Neuronal stem cell (in vitro differentiated cells): ENCODE results near the gene N4BP2L2.

Experiments
- DNase-seq: peaks from one replicate; pipeline ENCODE4 v3.0.0-alpha.2; 2013; ENCODE audit warnings: low spot score
- H2AFZ ChIP-seq: one replicate; pipeline ENCODE4 v1.6.1; 2013; ENCODE audit warnings: mild to moderate bottlenecking, low read length, inconsistent platforms
- H2AK5ac ChIP-seq: 2 replicates; pipeline ENCODE4 v1.6.1; 2013; ENCODE audit warnings: low read depth, mild to moderate bottlenecking, inconsistent platforms, low read length, moderate library complexity, mixed read lengths
- H2BK120ac ChIP-seq: 2 replicates; pipeline ENCODE4 v1.6.1; 2013; ENCODE audit warnings: low read depth, mild to moderate bottlenecking, inconsistent platforms, low read length, moderate library complexity, mixed read lengths
- H2BK12ac ChIP-seq: one replicate; pipeline ENCODE4 v1.6.1; 2013; ENCODE audit warnings: low read length, inconsistent platforms
- H2BK15ac ChIP-seq: 2 replicates; pipeline ENCODE4 v1.6.1; 2013; ENCODE audit warnings: mild to moderate bottlenecking, low read length, inconsistent platforms, mixed read lengths
- H2BK5ac ChIP-seq: one replicate; pipeline ENCODE4 v1.6.1; 2013; ENCODE audit warnings: inconsistent platforms, mild to moderate bottlenecking, low read length, moderate library complexity
- H3K14ac ChIP-seq: one replicate; pipeline ENCODE4 v1.6.1; 2013; ENCODE audit warnings: low read length, inconsistent platforms
- H3K18ac ChIP-seq: 2 replicates; pipeline ENCODE4 v1.6.1; 2013; ENCODE audit warnings: low read length, inconsistent platforms
- H3K23ac ChIP-seq: 2 replicates; pipeline ENCODE4 v1.6.1; 2013; ENCODE audit warnings: low read depth, mild to moderate bottlenecking, mixed read lengths, low read length, inconsistent platforms; ENCODE audit not compliant: poor library complexity
- H3K27ac ChIP-seq: replicated peaks from 3 replicates; pipeline ENCODE4 v1.5.1; 2013; ENCODE audit warnings: low read length, inconsistent platforms
- H3K27me3 ChIP-seq, 3 experiments: 2 replicates each; pipeline ENCODE4 v1.6.1; 2013; ENCODE audit warnings: low read length in 3 of 3, mild to moderate bottlenecking in 2 of 3, inconsistent platforms in 1 of 3, low read depth in 1 of 3, mixed read lengths in 1 of 3, moderate library complexity in 1 of 3; ENCODE audit not compliant: control insufficient read depth in 3 of 3, insufficient read depth in 3 of 3
- H3K36me3 ChIP-seq, 2 donors: replicated peaks in 1 of 2; 2 replicates each; pipeline ENCODE4 v1.6.1; 2013; ENCODE audit warnings: low read length in 2 of 2; ENCODE audit not compliant: control insufficient read depth in 2 of 2, insufficient read depth in 2 of 2
- H3K4ac ChIP-seq: 2 replicates; pipeline ENCODE4 v1.6.1; 2013; ENCODE audit warnings: inconsistent platforms, mild to moderate bottlenecking, low read length, moderate library complexity
- H3K4me1 ChIP-seq, 2 donors: 1 replicate in 1 of 2; 2 replicates in 1 of 2; pipeline ENCODE4 v1.6.1; 2013; ENCODE audit warnings: low read length in 2 of 2, low read depth in 1 of 2; ENCODE audit not compliant: control insufficient read depth in 2 of 2, insufficient read depth in 1 of 2
- H3K4me2 ChIP-seq: one replicate; pipeline ENCODE4 v1.6.1; 2013; ENCODE audit warnings: mild to moderate bottlenecking, low read length, inconsistent platforms; ENCODE audit not compliant: insufficient read depth, poor library complexity, severe bottlenecking
- H3K4me3 ChIP-seq, 2 donors: 2 replicates each; pipeline ENCODE4 v1.5.1; 2013; ENCODE audit warnings: low read length in 2 of 2, mild to moderate bottlenecking in 2 of 2, inconsistent platforms in 1 of 2, moderate library complexity in 1 of 2
- H3K79me1 ChIP-seq: one replicate; pipeline ENCODE4 v1.6.1; 2013; ENCODE audit warnings: low read depth, mild to moderate bottlenecking, inconsistent platforms, low read length, moderate library complexity
- H3K9ac ChIP-seq: one replicate; pipeline ENCODE4 v1.6.1; 2013; ENCODE audit warnings: mild to moderate bottlenecking, low read depth, low read length, inconsistent platforms; ENCODE audit not compliant: poor library complexity
- H3K9me3 ChIP-seq, 2 donors: replicated peaks in 1 of 2; 2 replicates each; pipeline versions ENCODE3 to v1.6.1; 2013; ENCODE audit warnings: low read length in 2 of 2, mild to moderate bottlenecking in 2 of 2, inconsistent platforms in 1 of 2, low read depth in 1 of 2, mixed read lengths in 1 of 2, moderate library complexity in 1 of 2; ENCODE audit not compliant: control insufficient read depth in 2 of 2, insufficient read depth in 1 of 2
- H4K8ac ChIP-seq: one replicate; pipeline ENCODE4 v1.6.1; 2013; ENCODE audit warnings: low read depth, mild to moderate bottlenecking, inconsistent platforms, low read length, moderate library complexity
- H4K91ac ChIP-seq: one replicate; pipeline ENCODE4 v1.6.1; 2013; ENCODE audit warnings: low read length, low read depth, mild to moderate bottlenecking, inconsistent platforms; ENCODE audit not compliant: poor library complexity
- WGBS, 2 donors: extraction: QIAGEN DNeasy Blood & Tissue Kit; methylation state at CpG; one replicate each; pipeline ENCODE4 v1.1.7; 2013; ENCODE audit warnings: missing lambda C conversion rate in 2 of 2, mixed read lengths in 1 of 2; ENCODE audit not compliant: insufficient read length in 2 of 2, insufficient replicate concordance in 1 of 2; ENCODE audit errors: extremely low coverage in 2 of 2; 5-methylcytosine and 5-hydroxymethylcytosine counted together

The N4BP2L2 gene

GRCh38 chr13:32586080-32586900, 47.7 kb upstream of the N4BP2L2 start, which contains the start of gene PDS5B:
PDS5B (plus strand) TSS chr13:32586452; CDS start chr13:32648773, 62,321 bp downstream.
- Histone ChIP-seq H3K9ac (peak within 1 kb of the TSS; percentile 88), H3K4me3 (peak within 1 kb of the TSS; percentile 95 to 98), H3K4me1 (peaks cover 5 to 13% of the 10 kb centered on the region in 2 donors), H3K27ac (peak within 1 kb of the TSS; percentile 100), H3K4ac (no peak within 1 kb of the TSS), H2BK5ac (peak within 1 kb of the TSS; percentile 71), H3K23ac (peak within 1 kb of the TSS; percentile 31), H3K9me3 (no peaks in the 10 kb centered on the region), H3K4me2 (peak within 1 kb of the TSS; percentile 75), H2BK12ac (peak within 1 kb of the TSS; percentile 75), H2AK5ac (no peak within 1 kb of the TSS), H2BK120ac (no peak within 1 kb of the TSS), H2BK15ac (no peak within 1 kb of the TSS), H3K36me3 (no peaks in the 10 kb centered on the region), H3K14ac (peak within 1 kb of the TSS; percentile 90), H3K27me3 (no peaks in the 10 kb centered on the region), H4K8ac (no peak within 1 kb of the TSS), H3K18ac (peak within 1 kb of the TSS; percentile 98), H2AFZ (peak within 1 kb of the TSS; percentile 94), H4K91ac (no peak within 1 kb of the TSS), H3K79me1 (peaks cover 3% of the 10 kb centered on the region)
- no CpG with 5 or more reads among the region's 97 CpGs for WGBS, 2 donors
- DNase-seq: peak; percentile 92

GRCh38 chr13:32585550-32586079, 47.0 kb upstream of the N4BP2L2 start:
- Histone ChIP-seq H4K91ac (no peak overlapping the region), H2BK5ac (no peak overlapping the region), H3K23ac (no peak overlapping the region), H2BK15ac (no peak overlapping the region), H3K36me3 (no peaks in the 10 kb centered on the region), H3K27ac (no peak overlapping the region), H2BK12ac (no peak overlapping the region), H3K27me3 (no peaks in the 10 kb centered on the region), H3K14ac (no peak overlapping the region), H3K9ac (no peak overlapping the region), H3K18ac (no peak overlapping the region), H2BK120ac (no peak overlapping the region), H2AFZ (peak overlapping the region; percentile 88), H3K4me2 (peak overlapping the region; percentile 46), H3K4me1 (peaks cover 5 to 13% of the 10 kb centered on the region in 2 donors), H3K4ac (no peak overlapping the region), H4K8ac (no peak overlapping the region), H3K9me3 (no peaks in the 10 kb centered on the region), H3K4me3 (peak overlapping the region; percentile 39 to 53), H3K79me1 (peaks cover 3% of the 10 kb centered on the region), H2AK5ac (no peak overlapping the region)
- DNase-seq: peak; percentile 26
- no CpG with 5 or more reads among the region's 8 CpGs for WGBS, 2 donors

GRCh38 chr13:32582991-32583390, 44.4 kb upstream of the N4BP2L2 start:
- no peak overlapping the region for H3K14ac ChIP-seq
- H3K4me2 ChIP-seq: no peak overlapping the region
- peaks cover 0 to 2% of the 10 kb centered on the region in 2 donors for H3K4me1 ChIP-seq
- WGBS, 2 donors: no CpG with 5 or more reads among the region's 2 CpGs
- H2AK5ac ChIP-seq: no peak overlapping the region
- H2AFZ ChIP-seq: no peak overlapping the region
- no peak overlapping the region for H3K4ac ChIP-seq
- no peak overlapping the region for H2BK120ac ChIP-seq
- H3K27me3 ChIP-seq: no peaks in the 10 kb centered on the region
- H3K9me3 ChIP-seq: peaks cover 0 to 3% of the 10 kb centered on the region in 2 donors
- DNase-seq: no peak
- no peak overlapping the region for H3K9ac ChIP-seq
- no peak overlapping the region for H2BK5ac ChIP-seq
- H4K8ac ChIP-seq: no peak overlapping the region
- no peak overlapping the region for H3K23ac ChIP-seq
- H3K4me3 ChIP-seq: no peak overlapping the region
- H3K18ac ChIP-seq: no peak overlapping the region
- no peak overlapping the region for H4K91ac ChIP-seq
- no peak overlapping the region for H3K27ac ChIP-seq
- H2BK12ac ChIP-seq: no peak overlapping the region
- peaks cover 3% of the 10 kb centered on the region for H3K79me1 ChIP-seq
- H3K36me3 ChIP-seq: no peaks in the 10 kb centered on the region
- no peak overlapping the region for H2BK15ac ChIP-seq

GRCh38 chr13:32582281-32582680, 43.7 kb upstream of the N4BP2L2 start:
- H3K4ac ChIP-seq: no peak overlapping the region
- DNase-seq: no peak
- no peak overlapping the region for H2AFZ ChIP-seq
- H2AK5ac ChIP-seq: no peak overlapping the region
- no peak overlapping the region for H2BK5ac ChIP-seq
- peaks cover 0 to 6% of the 10 kb centered on the region in 2 donors for H3K9me3 ChIP-seq
- H3K4me2 ChIP-seq: no peak overlapping the region
- H3K14ac ChIP-seq: no peak overlapping the region
- no peak overlapping the region for H2BK12ac ChIP-seq
- H3K18ac ChIP-seq: no peak overlapping the region
- WGBS, 2 donors: no CpG with 5 or more reads among the region's 2 CpGs
- H2BK15ac ChIP-seq: no peak overlapping the region
- peaks cover 0 to 2% of the 10 kb centered on the region in 2 donors for H3K4me1 ChIP-seq
- H3K27ac ChIP-seq: no peak overlapping the region
- H3K23ac ChIP-seq: no peak overlapping the region
- H3K9ac ChIP-seq: no peak overlapping the region
- H4K91ac ChIP-seq: no peak overlapping the region
- H3K27me3 ChIP-seq: no peaks in the 10 kb centered on the region
- no peak overlapping the region for H2BK120ac ChIP-seq
- H3K79me1 ChIP-seq: peaks cover 2% of the 10 kb centered on the region
- H4K8ac ChIP-seq: no peak overlapping the region
- H3K4me3 ChIP-seq: no peak overlapping the region
- no peaks in the 10 kb centered on the region for H3K36me3 ChIP-seq
